OCI-LY3 (cell line): ENCODE measurements around the gene EGF.

Source experiments
- EZH2phosphoT487 ChIP-seq: fragments of 200-600 bp; shearing (Covaris generic); IDR thresholded peaks from 2 replicates; pipeline ENCODE4 v1.6.1; 2018; ENCODE audit warnings: antibody characterized with exemption, mixed run types, low read depth
- TF ChIP-seq, protein P1 (sequence below): fragments of 200-600, 300-600 bp; sonication (generic); IDR thresholded peaks from 2 replicates; pipeline ENCODE4 v1.5.1; 2014; ENCODE audit warnings: antibody characterized with exemption, low read length, low read depth

GRCh38 chr4:110008540-110008939 lies 95.9 kb downstream of the EGF start:
- TF ChIP-seq, protein P1, sequence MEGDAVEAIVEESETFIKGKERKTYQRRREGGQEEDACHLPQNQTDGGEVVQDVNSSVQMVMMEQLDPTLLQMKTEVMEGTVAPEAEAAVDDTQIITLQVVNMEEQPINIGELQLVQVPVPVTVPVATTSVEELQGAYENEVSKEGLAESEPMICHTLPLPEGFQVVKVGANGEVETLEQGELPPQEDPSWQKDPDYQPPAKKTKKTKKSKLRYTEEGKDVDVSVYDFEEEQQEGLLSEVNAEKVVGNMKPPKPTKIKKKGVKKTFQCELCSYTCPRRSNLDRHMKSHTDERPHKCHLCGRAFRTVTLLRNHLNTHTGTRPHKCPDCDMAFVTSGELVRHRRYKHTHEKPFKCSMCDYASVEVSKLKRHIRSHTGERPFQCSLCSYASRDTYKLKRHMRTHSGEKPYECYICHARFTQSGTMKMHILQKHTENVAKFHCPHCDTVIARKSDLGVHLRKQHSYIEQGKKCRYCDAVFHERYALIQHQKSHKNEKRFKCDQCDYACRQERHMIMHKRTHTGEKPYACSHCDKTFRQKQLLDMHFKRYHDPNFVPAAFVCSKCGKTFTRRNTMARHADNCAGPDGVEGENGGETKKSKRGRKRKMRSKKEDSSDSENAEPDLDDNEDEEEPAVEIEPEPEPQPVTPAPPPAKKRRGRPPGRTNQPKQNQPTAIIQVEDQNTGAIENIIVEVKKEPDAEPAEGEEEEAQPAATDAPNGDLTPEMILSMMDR, result no peak
- no peak for TF ChIP-seq EZH2phosphoT487
